C4-2B (cell line): ENCODE measurements around the gene RPS6KA5.

Source experiments
- ZFX ChIP-seq: fragments of 450-650 bp; IDR thresholded peaks from 2 replicates; pipeline ENCODE4 v1.6.1; 2017
- TF ChIP-seq, protein P1 (sequence below): fragments of 450-650 bp; conservative IDR thresholded peaks from 2 replicates; pipeline ENCODE4 v1.5.1; 2017; ENCODE audit warnings: mild to moderate bottlenecking

DNA sequence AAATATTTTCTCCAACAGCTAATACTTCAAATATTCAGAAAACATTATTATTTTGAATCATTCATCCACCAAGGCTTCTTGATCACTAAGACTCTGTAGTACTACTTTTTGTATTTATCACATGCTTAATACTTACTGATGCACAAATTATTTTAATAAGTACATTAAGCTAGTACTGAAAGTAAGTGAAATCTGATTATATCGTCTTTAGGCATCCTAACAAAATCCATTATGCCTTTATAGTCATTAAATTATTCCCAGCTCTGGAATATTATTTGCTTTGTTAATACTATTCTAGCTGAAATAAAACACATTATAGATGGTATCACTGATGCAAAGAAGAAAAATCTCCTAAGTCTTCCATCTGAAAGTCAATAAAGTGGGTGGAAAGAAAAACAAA lies 169.1 kb downstream of the RPS6KA5 start:
- TF ChIP-seq, protein P1, sequence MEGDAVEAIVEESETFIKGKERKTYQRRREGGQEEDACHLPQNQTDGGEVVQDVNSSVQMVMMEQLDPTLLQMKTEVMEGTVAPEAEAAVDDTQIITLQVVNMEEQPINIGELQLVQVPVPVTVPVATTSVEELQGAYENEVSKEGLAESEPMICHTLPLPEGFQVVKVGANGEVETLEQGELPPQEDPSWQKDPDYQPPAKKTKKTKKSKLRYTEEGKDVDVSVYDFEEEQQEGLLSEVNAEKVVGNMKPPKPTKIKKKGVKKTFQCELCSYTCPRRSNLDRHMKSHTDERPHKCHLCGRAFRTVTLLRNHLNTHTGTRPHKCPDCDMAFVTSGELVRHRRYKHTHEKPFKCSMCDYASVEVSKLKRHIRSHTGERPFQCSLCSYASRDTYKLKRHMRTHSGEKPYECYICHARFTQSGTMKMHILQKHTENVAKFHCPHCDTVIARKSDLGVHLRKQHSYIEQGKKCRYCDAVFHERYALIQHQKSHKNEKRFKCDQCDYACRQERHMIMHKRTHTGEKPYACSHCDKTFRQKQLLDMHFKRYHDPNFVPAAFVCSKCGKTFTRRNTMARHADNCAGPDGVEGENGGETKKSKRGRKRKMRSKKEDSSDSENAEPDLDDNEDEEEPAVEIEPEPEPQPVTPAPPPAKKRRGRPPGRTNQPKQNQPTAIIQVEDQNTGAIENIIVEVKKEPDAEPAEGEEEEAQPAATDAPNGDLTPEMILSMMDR, result no peak
- TF ChIP-seq ZFX, result no peak
